Esophagus muscularis mucosa (tissue), 3 donors: ENCODE data around the gene LGALS12.

Experiments
- CTCF ChIP-seq, 3 experiments: fragments of 200-600 bp in 2 of 3; fragments of 450-650 bp in 1 of 3; sonication (generic) in 2 of 3; IDR thresholded peaks; one replicate each; pipeline ENCODE4 v1.5.1; 2017 to 2019; ENCODE audit warnings: antibody characterized with exemption in 3 of 3, mild to moderate bottlenecking in 2 of 3, moderate library complexity in 1 of 3
- POLR2AphosphoS5 ChIP-seq, 2 donors: sonication (generic); formaldehyde crosslinking; IDR thresholded peaks; one replicate each; pipeline ENCODE4 v1.6.1; 2017; ENCODE audit warnings: antibody characterized with exemption in 2 of 2

- TF ChIP-seq CTCF (IDR thresholded peaks at IDR 0.05) (no peak), POLR2AphosphoS5 (IDR thresholded peaks at IDR 0.05) (no peak)
Measured at GRCh38 chr11:63556404-63557013, 50.6 kb downstream of the LGALS12 start.
